Tibial nerve (tissue), 4 donors: ENCODE data around the gene PAPOLA. TPM values are rescaled to one million over a fixed set of nuclear protein-coding genes. Genes with fewer than 3 reads are reported as not detected.

ENCODE experiments used
- DNase-seq, 2 donors: peaks; one replicate each; pipeline ENCODE4 v3.0.0-alpha.2; 2019; ENCODE audit warnings: low spot score in 2 of 2
- H3K27ac ChIP-seq, 4 donors: fragments of 200-600 bp; sonication (generic) in 3 of 4; one replicate each; pipeline ENCODE4 v1.5.1; 2017 to 2019; ENCODE audit warnings: mild to moderate bottlenecking in 1 of 4
- H3K27me3 ChIP-seq, 2 donors: fragments of 200-600 bp; sonication (generic) in 1 of 2; one replicate each; pipeline versions ENCODE4 v1.5.1 to v1.6.0; 2017 to 2019
- H3K36me3 ChIP-seq, 3 donors: fragments of 200-600 bp; sonication (generic); one replicate each; pipeline ENCODE4 v1.5.1; 2018 to 2019
- H3K4me1 ChIP-seq, 4 donors: fragments of 200-600 bp; sonication (generic) in 3 of 4; one replicate each; pipeline ENCODE4 v1.5.1; 2017 to 2019
- H3K4me3 ChIP-seq, 4 donors: fragments of 200-600 bp; sonication (generic) in 3 of 4; one replicate each; pipeline ENCODE4 v1.5.1; 2017 to 2019; ENCODE audit warnings: mild to moderate bottlenecking in 1 of 4, moderate library complexity in 1 of 4
- H3K9me3 ChIP-seq, 4 donors: fragments of 200-600 bp; sonication (generic) in 3 of 4; one replicate each; pipeline ENCODE4 v1.5.1; 2017 to 2019
- CTCF ChIP-seq, 5 experiments: fragments of 200-600 bp in 3 of 5; fragments of 450-650 bp in 2 of 5; sonication (generic) in 3 of 5; IDR thresholded peaks; one replicate each; pipeline ENCODE4 v1.5.1; 2016 to 2019; ENCODE audit warnings: antibody characterized with exemption in 5 of 5, mild to moderate bottlenecking in 3 of 5, moderate library complexity in 2 of 5
- EP300 ChIP-seq, 2 donors: sonication (generic); formaldehyde crosslinking; IDR thresholded peaks; one replicate each; pipeline ENCODE4 v1.6.1; 2017; ENCODE audit warnings: antibody characterized with exemption in 2 of 2, mild to moderate bottlenecking in 1 of 2
- POLR2A ChIP-seq, 2 donors: fragments of 450-650 bp; IDR thresholded peaks; one replicate each; pipeline ENCODE4 v1.6.1; 2017; ENCODE audit warnings: antibody characterized with exemption in 2 of 2, mild to moderate bottlenecking in 2 of 2, moderate library complexity in 2 of 2
- WGBS, 2 donors: methylation state at CpG; one replicate each; pipeline ENCODE4 v1.1.5; 2018; 5-methylcytosine and 5-hydroxymethylcytosine counted together
- total RNA-seq, 4 donors: library from RNA; depleted of rRNA; stranded (reverse); fragments of >200 nt; gene quantifications; one replicate each; pipeline ENCODE4 v1.1.0, GENCODE V29; 2016

PAPOLA gene
- total RNA-seq, 4 donors from 2014 or later: 129 to 141 (median 135) TPM

- Histone ChIP-seq H3K4me3 (no peak overlapping the region), H3K9me3 (no peaks in the 10 kb centered on the region), H3K27ac (no peak overlapping the region), H3K27me3 (no peaks in the 10 kb centered on the region), H3K4me1 (no peaks in the 10 kb centered on the region), H3K36me3 (peaks cover 0 to 25% (median 0%) of the 10 kb centered on the region in 3 donors)
- no peak for TF ChIP-seq POLR2A (IDR thresholded peaks at IDR 0.05)
- no peak for TF ChIP-seq CTCF (IDR thresholded peaks at IDR 0.05)
- no peak for TF ChIP-seq EP300 (IDR thresholded peaks at IDR 0.05)
- no peak for DNase-seq
- 89 to 93% methylated on average over 1 of the region's 1 CpG for WGBS, 2 donors
Measured at GRCh38 chr14:96538990-96539317, 36.8 kb downstream of the PAPOLA start.

- no peaks in the 10 kb centered on the region for H3K27me3 ChIP-seq
- TF ChIP-seq EP300 (IDR thresholded peaks at IDR 0.05) (no peak), CTCF (IDR thresholded peaks at IDR 0.05) (no peak)
- 82 to 86% methylated on average over 3 of the region's 3 CpGs for WGBS, 2 donors
- DNase-seq: no peak
- peaks cover 0 to 83% (median 16%) of the 10 kb centered on the region in 3 donors for H3K36me3 ChIP-seq
- no peak overlapping the region for H3K4me3 ChIP-seq
- H3K9me3 ChIP-seq: no peaks in the 10 kb centered on the region
- H3K27ac ChIP-seq: no peak overlapping the region
- H3K4me1 ChIP-seq: no peaks in the 10 kb centered on the region
Measured at GRCh38 chr14:96554315-96554910, 52.2 kb downstream of the PAPOLA start.

GRCh38 chr14:96559571-96559970 lies 57.4 kb downstream of the PAPOLA start:
- no peaks in the 10 kb centered on the region for H3K4me1 ChIP-seq

GRCh38 chr14:96564389-96564788 lies 62.2 kb downstream of the PAPOLA start:
- H3K36me3 ChIP-seq: peaks cover 0 to 67% (median 0%) of the 10 kb centered on the region in 3 donors
- TF ChIP-seq CTCF (IDR thresholded peaks at IDR 0.05) (no peak), POLR2A (IDR thresholded peaks at IDR 0.05) (no peak), EP300 (IDR thresholded peaks at IDR 0.05) (no peak)
- H3K9me3 ChIP-seq: no peaks in the 10 kb centered on the region
- no peaks in the 10 kb centered on the region for H3K27me3 ChIP-seq
- DNase-seq: no peak
- no peaks in the 10 kb centered on the region for H3K4me1 ChIP-seq
- 90 to 96% methylated on average over 1 of the region's 1 CpG for WGBS, 2 donors
- no peak overlapping the region for H3K27ac ChIP-seq
- H3K4me3 ChIP-seq: no peak overlapping the region

More at GRCh38 chr14:96559571-96559970, 57.4 kb downstream of the PAPOLA start:
- no peaks in the 10 kb centered on the region for H3K9me3 ChIP-seq
- no peak overlapping the region for H3K4me3 ChIP-seq
- no peaks in the 10 kb centered on the region for H3K27me3 ChIP-seq
- H3K27ac ChIP-seq: no peak overlapping the region
- TF ChIP-seq CTCF (IDR thresholded peaks at IDR 0.05): no peak
- TF ChIP-seq EP300 (IDR thresholded peaks at IDR 0.05): no peak
- H3K36me3 ChIP-seq: peaks cover 0 to 84% (median 11%) of the 10 kb centered on the region in 3 donors
- 75 to 77% methylated on average over 1 of the region's 1 CpG for WGBS, 2 donors
- DNase-seq: no peak

- H3K27me3 ChIP-seq: no peaks in the 10 kb centered on the region
- H3K4me3 ChIP-seq: no peak overlapping the region
- TF ChIP-seq EP300 (IDR thresholded peaks at IDR 0.05) (no peak), POLR2A (IDR thresholded peaks at IDR 0.05) (no peak), CTCF (IDR thresholded peaks at IDR 0.05) (no peak)
- no peaks in the 10 kb centered on the region for H3K9me3 ChIP-seq
- WGBS, 2 donors: 82 to 86% methylated on average over 2 of the region's 2 CpGs
- DNase-seq: no peak
- peaks cover 0 to 62% (median 0%) of the 10 kb centered on the region in 3 donors for H3K36me3 ChIP-seq
- no peaks in the 10 kb centered on the region for H3K4me1 ChIP-seq
- H3K27ac ChIP-seq: no peak overlapping the region
Measured at GRCh38 chr14:96565811-96566210, 63.6 kb downstream of the PAPOLA start.
